Activated T-cell treated with anti-CD3 and anti-CD28 coated beads, Interleukin-2, amount 50 U/mL, for 72 hours (primary cell): ENCODE measurements around the gene STAG1. TPM values are rescaled to one million over a fixed set of nuclear protein-coding genes. Genes with fewer than 3 reads are reported as not detected.
"Not testable (repeated sequence)": the region's sequence is repeated elsewhere in the genome, so short reads cannot be mapped to it uniquely, and the experiment has no call there.

ENCODE experiments used
- ATAC-seq, 2 donors: fragments of 150-1000 bp; cut with Tn5 transposase; replicated peaks in 1 of 2; 2 replicates each; pipeline ENCODE4 v1.10.0; 2021; ENCODE audit warnings: moderate library complexity in 2 of 2, mild to moderate bottlenecking in 1 of 2
- DNase-seq, 2 donors: peaks; one replicate each; pipeline ENCODE4 v3.0.0; 2021 to 2022; ENCODE audit warnings: mixed read lengths in 1 of 2
- H3K27ac Mint-ChIP-seq: one replicate; pipeline ENCODE4 v1.8.0; 2022; ENCODE audit warnings: mild to moderate bottlenecking, moderate library complexity, mixed read lengths
- H3K27me3 Mint-ChIP-seq: one replicate; pipeline ENCODE4 v1.8.0; 2022; ENCODE audit warnings: low read depth, mixed read lengths
- H3K36me3 Mint-ChIP-seq, 2 donors: one replicate each; pipeline ENCODE4 v1.8.0; 2022; ENCODE audit warnings: mixed read lengths in 2 of 2, mild to moderate bottlenecking in 1 of 2; ENCODE audit not compliant: insufficient read depth in 2 of 2
- H3K4me1 Mint-ChIP-seq: one replicate; pipeline ENCODE4 v1.8.0; 2022; ENCODE audit warnings: low read depth, mixed read lengths
- H3K4me3 Mint-ChIP-seq, 2 donors: one replicate each; pipeline ENCODE4 v1.8.0; 2022; ENCODE audit warnings: mild to moderate bottlenecking in 2 of 2, mixed read lengths in 2 of 2, moderate library complexity in 2 of 2
- H3K9me3 Mint-ChIP-seq, 2 donors: one replicate each; pipeline ENCODE4 v1.8.0; 2022; ENCODE audit warnings: mixed read lengths in 2 of 2
- total RNA-seq, 2 donors: library from RNA; stranded (reverse); gene quantifications; one replicate each; pipeline ENCODE4 v1.2.3, GENCODE V29; 2022

STAG1 gene
- total RNA-seq, 2 donors from 2014 or later: 41.0 to 52.7 TPM

GRCh38 chr3:136476280-136476679, 275.9 kb downstream of the STAG1 start:
- no peak for ATAC-seq
- Mint-ChIP-seq H3K4me3 (no peak overlapping the region), H3K27me3 (no peaks in the 10 kb centered on the region), H3K9me3 (no peaks in the 10 kb centered on the region), H3K4me1 (no peaks in the 10 kb centered on the region), H3K27ac (no peak overlapping the region), H3K36me3 (peaks cover 3 to 13% of the 10 kb centered on the region in 2 donors)
- DNase-seq: no peak

GRCh38 chr3:136474876-136475275, 277.3 kb downstream of the STAG1 start:
- peaks cover 11 to 16% of the 10 kb centered on the region in 2 donors for H3K36me3 Mint-ChIP-seq
- not testable (repeated sequence) for H3K27me3 Mint-ChIP-seq, ATAC-seq, H3K9me3 Mint-ChIP-seq, H3K4me1 Mint-ChIP-seq, DNase-seq, H3K4me3 Mint-ChIP-seq
- peak overlapping the region; percentile 16 for H3K27ac Mint-ChIP-seq

GRCh38 chr3:136473716-136474326, 278.4 kb downstream of the STAG1 start:
- Mint-ChIP-seq H3K36me3 (peaks cover 11 to 20% of the 10 kb centered on the region in 2 donors), H3K27me3 (no peaks in the 10 kb centered on the region), H3K4me1 (no peaks in the 10 kb centered on the region), H3K27ac (no peak overlapping the region), H3K4me3 (no peak overlapping the region), H3K9me3 (peaks cover 0 to 2% of the 10 kb centered on the region in 2 donors)
- no peak for DNase-seq
- ATAC-seq: no peak

- Mint-ChIP-seq H3K27me3 (no peaks in the 10 kb centered on the region), H3K4me1 (no peaks in the 10 kb centered on the region), H3K9me3 (peaks cover 3 to 9% of the 10 kb centered on the region in 2 donors), H3K4me3 (no peak overlapping the region), H3K36me3 (peaks cover 22 to 34% of the 10 kb centered on the region in 2 donors), H3K27ac (no peak overlapping the region)
- ATAC-seq: no peak
- no peak for DNase-seq
These were observed 286.9 kb downstream of the STAG1 start for GRCh38 chr3:136465296-136465695.

- peaks cover 6 to 8% of the 10 kb centered on the region in 2 donors for H3K9me3 Mint-ChIP-seq
- H3K36me3 Mint-ChIP-seq: peaks cover 20 to 34% of the 10 kb centered on the region in 2 donors
- DNase-seq: no peak
- no peak overlapping the region for H3K4me3 Mint-ChIP-seq
- no peak for ATAC-seq
- no peak overlapping the region for H3K27ac Mint-ChIP-seq
- H3K4me1 Mint-ChIP-seq: no peaks in the 10 kb centered on the region
- no peaks in the 10 kb centered on the region for H3K27me3 Mint-ChIP-seq
These were observed 287.7 kb downstream of the STAG1 start for GRCh38 chr3:136464502-136464901.

- Mint-ChIP-seq H3K9me3 (peaks cover 6 to 8% of the 10 kb centered on the region in 2 donors), H3K4me3 (no peak overlapping the region), H3K36me3 (peaks cover 25 to 42% of the 10 kb centered on the region in 2 donors), H3K4me1 (no peaks in the 10 kb centered on the region), H3K27ac (no peak overlapping the region), H3K27me3 (no peaks in the 10 kb centered on the region)
- DNase-seq (no peak), ATAC-seq (no peak)
These were observed 289.0 kb downstream of the STAG1 start for GRCh38 chr3:136463170-136463569.

GRCh38 chr3:136457793-136458192, 294.4 kb downstream of the STAG1 start:
- no peak overlapping the region for H3K27ac Mint-ChIP-seq

GRCh38 chr3:136456196-136456595, 296.0 kb downstream of the STAG1 start:
- H3K9me3 Mint-ChIP-seq: peaks cover 10 to 16% of the 10 kb centered on the region in 2 donors
- no peak for ATAC-seq
- DNase-seq: no peak
- H3K4me1 Mint-ChIP-seq: no peaks in the 10 kb centered on the region
- no peak overlapping the region for H3K4me3 Mint-ChIP-seq
- peak overlapping the region; percentile 86 for H3K27ac Mint-ChIP-seq
- peaks cover 32 to 54% of the 10 kb centered on the region in 2 donors for H3K36me3 Mint-ChIP-seq
- H3K27me3 Mint-ChIP-seq: no peaks in the 10 kb centered on the region

More at GRCh38 chr3:136457793-136458192, 294.4 kb downstream of the STAG1 start:
- no peak for DNase-seq
- Mint-ChIP-seq H3K4me1 (no peaks in the 10 kb centered on the region), H3K4me3 (no peak overlapping the region), H3K27me3 (no peaks in the 10 kb centered on the region), H3K36me3 (peaks cover 37 to 63% of the 10 kb centered on the region in 2 donors), H3K9me3 (peaks cover 10 to 19% of the 10 kb centered on the region in 2 donors)
- ATAC-seq: no peak

- DNase-seq (no peak), ATAC-seq (no peak)
- Mint-ChIP-seq H3K4me3 (no peak overlapping the region), H3K36me3 (peaks cover 0 to 3% of the 10 kb centered on the region in 2 donors), H3K27ac (no peak overlapping the region), H3K27me3 (no peaks in the 10 kb centered on the region), H3K4me1 (no peaks in the 10 kb centered on the region), H3K9me3 (no peaks in the 10 kb centered on the region)
These were observed 307.6 kb downstream of the STAG1 start for GRCh38 chr3:136444581-136444980.

- no peak for ATAC-seq
- DNase-seq: no peak
- H3K27ac Mint-ChIP-seq: no peak overlapping the region
- no peak overlapping the region for H3K4me3 Mint-ChIP-seq
- H3K4me1 Mint-ChIP-seq: no peaks in the 10 kb centered on the region
- no peaks in the 10 kb centered on the region for H3K27me3 Mint-ChIP-seq
- H3K9me3 Mint-ChIP-seq: no peaks in the 10 kb centered on the region
- H3K36me3 Mint-ChIP-seq: peaks cover 0 to 12% of the 10 kb centered on the region in 2 donors
These were observed 315.1 kb downstream of the STAG1 start for GRCh38 chr3:136437043-136437442.

GRCh38 chr3:136434429-136434828, 317.7 kb downstream of the STAG1 start:
- ATAC-seq (no peak), DNase-seq (no peak)
- Mint-ChIP-seq H3K4me1 (no peaks in the 10 kb centered on the region), H3K27me3 (no peaks in the 10 kb centered on the region), H3K4me3 (no peak overlapping the region), H3K27ac (no peak overlapping the region), H3K36me3 (peaks cover 2 to 12% of the 10 kb centered on the region in 2 donors), H3K9me3 (no peaks in the 10 kb centered on the region)

GRCh38 chr3:136432685-136433084, 319.5 kb downstream of the STAG1 start:
- ATAC-seq (no peak), DNase-seq (no peak)
- no peaks in the 10 kb centered on the region for H3K27me3 Mint-ChIP-seq
- peaks cover 2 to 11% of the 10 kb centered on the region in 2 donors for H3K36me3 Mint-ChIP-seq
- H3K4me1 Mint-ChIP-seq: no peaks in the 10 kb centered on the region
- H3K9me3 Mint-ChIP-seq: no peaks in the 10 kb centered on the region
- H3K4me3 Mint-ChIP-seq: no peak overlapping the region
- H3K27ac Mint-ChIP-seq: peak overlapping the region; percentile 86

- Mint-ChIP-seq H3K9me3 (no peaks in the 10 kb centered on the region), H3K4me1 (no peaks in the 10 kb centered on the region), H3K27ac (peak overlapping the region; percentile 72), H3K27me3 (no peaks in the 10 kb centered on the region), H3K4me3 (no peak overlapping the region), H3K36me3 (peaks cover 2 to 10% of the 10 kb centered on the region in 2 donors)
- DNase-seq (no peak), ATAC-seq (no peak)
These were observed 324.0 kb downstream of the STAG1 start for GRCh38 chr3:136428167-136428566.

GRCh38 chr3:136427236-136427635, 324.9 kb downstream of the STAG1 start:
- Mint-ChIP-seq H3K27me3 (no peaks in the 10 kb centered on the region), H3K4me3 (no peak overlapping the region), H3K4me1 (no peaks in the 10 kb centered on the region), H3K9me3 (no peaks in the 10 kb centered on the region), H3K36me3 (peaks cover 2 to 5% of the 10 kb centered on the region in 2 donors), H3K27ac (no peak overlapping the region)
- no peak for DNase-seq
- no peak for ATAC-seq
